Activated T-cell treated with anti-CD3 and anti-CD28 coated beads, Interleukin-2, amount 50 U/mL, for 72 hours (primary cell): ENCODE measurements around the gene CENPP. TPM values are rescaled to one million over a fixed set of nuclear protein-coding genes. Genes with fewer than 3 reads are reported as not detected.
A peak's percentile ranks its signal among the peaks of the same experiment; 100 is the strongest.

ENCODE experiments used
- ATAC-seq, 2 donors: fragments of 150-1000 bp; cut with Tn5 transposase; replicated peaks in 1 of 2; 2 replicates each; pipeline ENCODE4 v1.10.0; 2021; ENCODE audit warnings: moderate library complexity in 2 of 2, mild to moderate bottlenecking in 1 of 2
- DNase-seq, 2 donors: peaks; one replicate each; pipeline ENCODE4 v3.0.0; 2021 to 2022; ENCODE audit warnings: mixed read lengths in 1 of 2
- H3K27ac Mint-ChIP-seq: one replicate; pipeline ENCODE4 v1.8.0; 2022; ENCODE audit warnings: mild to moderate bottlenecking, moderate library complexity, mixed read lengths
- H3K27me3 Mint-ChIP-seq: one replicate; pipeline ENCODE4 v1.8.0; 2022; ENCODE audit warnings: low read depth, mixed read lengths
- H3K36me3 Mint-ChIP-seq, 2 donors: one replicate each; pipeline ENCODE4 v1.8.0; 2022; ENCODE audit warnings: mixed read lengths in 2 of 2, mild to moderate bottlenecking in 1 of 2; ENCODE audit not compliant: insufficient read depth in 2 of 2
- H3K4me1 Mint-ChIP-seq: one replicate; pipeline ENCODE4 v1.8.0; 2022; ENCODE audit warnings: low read depth, mixed read lengths
- H3K4me3 Mint-ChIP-seq, 2 donors: one replicate each; pipeline ENCODE4 v1.8.0; 2022; ENCODE audit warnings: mild to moderate bottlenecking in 2 of 2, mixed read lengths in 2 of 2, moderate library complexity in 2 of 2
- H3K9me3 Mint-ChIP-seq, 2 donors: one replicate each; pipeline ENCODE4 v1.8.0; 2022; ENCODE audit warnings: mixed read lengths in 2 of 2
- total RNA-seq, 2 donors: library from RNA; stranded (reverse); gene quantifications; one replicate each; pipeline ENCODE4 v1.2.3, GENCODE V29; 2022

The CENPP gene
- total RNA-seq, 2 donors from 2014 or later = 25.2 to 28.2 TPM

GRCh38 chr9:92457576-92457975 lies 131.8 kb downstream of the CENPP start:
- Mint-ChIP-seq H3K27me3 (no peaks in the 10 kb centered on the region), H3K4me3 (no peak overlapping the region), H3K4me1 (no peaks in the 10 kb centered on the region), H3K36me3 (no peaks in the 10 kb centered on the region), H3K27ac (no peak overlapping the region), H3K9me3 (no peaks in the 10 kb centered on the region)
- ATAC-seq (no peak), DNase-seq (no peak)

GRCh38 chr9:92463387-92463786 lies 137.6 kb downstream of the CENPP start:
- Mint-ChIP-seq H3K4me1 (no peaks in the 10 kb centered on the region), H3K9me3 (no peaks in the 10 kb centered on the region), H3K4me3 (no peak overlapping the region), H3K27me3 (no peaks in the 10 kb centered on the region), H3K36me3 (no peaks in the 10 kb centered on the region), H3K27ac (no peak overlapping the region)
- ATAC-seq = no peak
- no peak for DNase-seq

GRCh38 chr9:92463984-92464383 lies 138.2 kb downstream of the CENPP start:
- Mint-ChIP-seq H3K4me3 (no peak overlapping the region), H3K36me3 (no peaks in the 10 kb centered on the region), H3K4me1 (no peaks in the 10 kb centered on the region), H3K27ac (no peak overlapping the region), H3K9me3 (no peaks in the 10 kb centered on the region), H3K27me3 (no peaks in the 10 kb centered on the region)
- DNase-seq (no peak), ATAC-seq (no peak)

- DNase-seq = no peak
- Mint-ChIP-seq H3K27me3 (no peaks in the 10 kb centered on the region), H3K36me3 (no peaks in the 10 kb centered on the region), H3K27ac (no peak overlapping the region), H3K4me1 (no peaks in the 10 kb centered on the region), H3K9me3 (no peaks in the 10 kb centered on the region), H3K4me3 (no peak overlapping the region)
- no peak for ATAC-seq
Observed at GRCh38 chr9:92467041-92467440, 141.3 kb downstream of the CENPP start.

GRCh38 chr9:92467511-92467910 lies 141.8 kb downstream of the CENPP start:
- H3K27me3 Mint-ChIP-seq = no peaks in the 10 kb centered on the region
- no peak overlapping the region for H3K27ac Mint-ChIP-seq
- H3K9me3 Mint-ChIP-seq = no peaks in the 10 kb centered on the region
- no peaks in the 10 kb centered on the region for H3K4me1 Mint-ChIP-seq
- no peaks in the 10 kb centered on the region for H3K36me3 Mint-ChIP-seq
- H3K4me3 Mint-ChIP-seq = no peak overlapping the region
- ATAC-seq (no peak), DNase-seq (no peak)

GRCh38 chr9:92468206-92468605 lies 142.5 kb downstream of the CENPP start:
- H3K36me3 Mint-ChIP-seq = no peaks in the 10 kb centered on the region
- H3K4me3 Mint-ChIP-seq = no peak overlapping the region
- ATAC-seq = no peak
- DNase-seq = no peak
- H3K27ac Mint-ChIP-seq = no peak overlapping the region
- H3K9me3 Mint-ChIP-seq = no peaks in the 10 kb centered on the region
- H3K4me1 Mint-ChIP-seq = no peaks in the 10 kb centered on the region
- no peaks in the 10 kb centered on the region for H3K27me3 Mint-ChIP-seq

GRCh38 chr9:92474587-92474986 lies 148.8 kb downstream of the CENPP start:
- Mint-ChIP-seq H3K9me3 (no peaks in the 10 kb centered on the region), H3K36me3 (no peaks in the 10 kb centered on the region), H3K27ac (no peak overlapping the region), H3K27me3 (no peaks in the 10 kb centered on the region), H3K4me1 (peaks cover 6% of the 10 kb centered on the region), H3K4me3 (no peak overlapping the region)
- DNase-seq = no peak
- ATAC-seq = no peak

GRCh38 chr9:92476962-92477361 lies 151.2 kb downstream of the CENPP start:
- ATAC-seq (peak; percentile 79 to 83), DNase-seq (peak; percentile 4 to 8)
- Mint-ChIP-seq H3K4me3 (no peak overlapping the region), H3K27ac (no peak overlapping the region), H3K4me1 (peaks cover 13% of the 10 kb centered on the region), H3K27me3 (no peaks in the 10 kb centered on the region), H3K9me3 (no peaks in the 10 kb centered on the region), H3K36me3 (no peaks in the 10 kb centered on the region)

GRCh38 chr9:92478783-92479182 lies 153.0 kb downstream of the CENPP start:
- Mint-ChIP-seq H3K27me3 (no peaks in the 10 kb centered on the region), H3K27ac (no peak overlapping the region), H3K4me3 (no peak overlapping the region), H3K9me3 (no peaks in the 10 kb centered on the region), H3K36me3 (no peaks in the 10 kb centered on the region), H3K4me1 (peaks cover 13% of the 10 kb centered on the region)
- ATAC-seq (no peak), DNase-seq (no peak)

- no peaks in the 10 kb centered on the region for H3K36me3 Mint-ChIP-seq
- no peaks in the 10 kb centered on the region for H3K27me3 Mint-ChIP-seq
- no peak overlapping the region for H3K27ac Mint-ChIP-seq
- no peak for ATAC-seq
- no peak overlapping the region for H3K4me3 Mint-ChIP-seq
- no peaks in the 10 kb centered on the region for H3K9me3 Mint-ChIP-seq
- DNase-seq = no peak
- peaks cover 13% of the 10 kb centered on the region for H3K4me1 Mint-ChIP-seq
Observed at GRCh38 chr9:92479346-92479745, 153.6 kb downstream of the CENPP start.

- H3K36me3 Mint-ChIP-seq = no peaks in the 10 kb centered on the region
Observed at GRCh38 chr9:92480291-92480771, 154.6 kb downstream of the CENPP start.

GRCh38 chr9:92480986-92481633 lies 155.4 kb downstream of the CENPP start:
- Mint-ChIP-seq H3K4me1 (peaks cover 13% of the 10 kb centered on the region), H3K27ac (no peak overlapping the region), H3K27me3 (no peaks in the 10 kb centered on the region), H3K9me3 (no peaks in the 10 kb centered on the region), H3K36me3 (no peaks in the 10 kb centered on the region), H3K4me3 (peak overlapping the region in 1 of 2 donors; percentile 2)
- DNase-seq (no peak), ATAC-seq (no peak)

More at GRCh38 chr9:92480291-92480771, 154.6 kb downstream of the CENPP start:
- ATAC-seq (no peak), DNase-seq (no peak)
- H3K4me3 Mint-ChIP-seq = no peak overlapping the region
- H3K4me1 Mint-ChIP-seq = peaks cover 13% of the 10 kb centered on the region
- H3K27me3 Mint-ChIP-seq = no peaks in the 10 kb centered on the region
- no peak overlapping the region for H3K27ac Mint-ChIP-seq
- H3K9me3 Mint-ChIP-seq = no peaks in the 10 kb centered on the region

- H3K9me3 Mint-ChIP-seq = no peaks in the 10 kb centered on the region
- no peak for ATAC-seq
- H3K4me3 Mint-ChIP-seq = no peak within 1 kb of the TSS
- H3K4me1 Mint-ChIP-seq = peaks cover 7% of the 10 kb centered on the region
- no peak for DNase-seq
- no peaks in the 10 kb centered on the region for H3K36me3 Mint-ChIP-seq
- no peak within 1 kb of the TSS for H3K27ac Mint-ChIP-seq
- H3K27me3 Mint-ChIP-seq = no peaks in the 10 kb centered on the region
Observed at GRCh38 chr9:92482329-92482728, 156.6 kb downstream of the CENPP start, which contains the start of gene ASPN. Gene ASPN, minus strand, starts transcription at chr9:92482506.

GRCh38 chr9:92482805-92483204 lies 157.1 kb downstream of the CENPP start:
- H3K27ac Mint-ChIP-seq = no peak overlapping the region
- H3K27me3 Mint-ChIP-seq = no peaks in the 10 kb centered on the region
- ATAC-seq = no peak
- no peak overlapping the region for H3K4me3 Mint-ChIP-seq
- peaks cover 7% of the 10 kb centered on the region for H3K4me1 Mint-ChIP-seq
- H3K9me3 Mint-ChIP-seq = no peaks in the 10 kb centered on the region
- H3K36me3 Mint-ChIP-seq = no peaks in the 10 kb centered on the region
- DNase-seq = no peak
